Large intestine (tissue), 3 donors: Measurements from ENCODE around the gene LRRC1. TPM values are rescaled to one million over a fixed set of nuclear protein-coding genes. Genes with fewer than 3 reads are reported as not detected.

Experiments used
- DNase-seq, 2 donors: peaks; one replicate each; pipeline versions ENCODE4 v3.0.0 to v3.0.0-alpha.2; 2013
- H3K27ac ChIP-seq: one replicate; pipeline ENCODE4 v1.5.1; 2013; ENCODE audit warnings: low read length
- H3K27me3 ChIP-seq: 2 replicates; pipeline ENCODE4 v1.6.1; 2013; ENCODE audit warnings: low read length; ENCODE audit not compliant: control insufficient read depth, insufficient read depth
- H3K36me3 ChIP-seq: 2 replicates; pipeline ENCODE4 v1.6.1; 2013; ENCODE audit warnings: low read length; ENCODE audit not compliant: control insufficient read depth, insufficient read depth
- H3K4me1 ChIP-seq: one replicate; pipeline ENCODE4 v1.6.1; 2013; ENCODE audit warnings: low read length; ENCODE audit not compliant: control insufficient read depth, insufficient read depth
- H3K4me3 ChIP-seq: one replicate; pipeline ENCODE4 v1.5.1; 2013; ENCODE audit warnings: low read length
- H3K9me3 ChIP-seq: one replicate; pipeline ENCODE4 v1.6.1; 2013; ENCODE audit warnings: mild to moderate bottlenecking, low read depth, low read length, moderate library complexity; ENCODE audit not compliant: control insufficient read depth
- WGBS: methylation state at CpG from one replicate; pipeline ENCODE4 v1.1.5; 2013; ENCODE audit warnings: low lambda C conversion rate; ENCODE audit not compliant: insufficient coverage; 5-methylcytosine and 5-hydroxymethylcytosine counted together
- polyA plus RNA-seq: library from polyadenylated mRNA; unstranded; fragments of 120-200 nt; gene quantifications from one replicate; pipeline ENCODE4 v1.2.1, GENCODE V29; 2013

LRRC1 gene
- polyA plus RNA-seq, 1 donor: 40.6 TPM

GRCh38 chr6:53920881-53921280 is 126.1 kb downstream of the LRRC1 start:
- Histone ChIP-seq H3K4me1 (no peaks in the 10 kb centered on the region), H3K9me3 (no peaks in the 10 kb centered on the region), H3K4me3 (no peak overlapping the region), H3K27ac (no peak overlapping the region), H3K27me3 (no peaks in the 10 kb centered on the region), H3K36me3 (peaks cover 26% of the 10 kb centered on the region)
- 100% methylated on average over 1 of the region's 5 CpGs for WGBS
- no peak for DNase-seq

GRCh38 chr6:53921639-53922038 is 126.8 kb downstream of the LRRC1 start:
- DNase-seq: no peak
- Histone ChIP-seq H3K27ac (no peak overlapping the region), H3K4me1 (no peaks in the 10 kb centered on the region), H3K27me3 (no peaks in the 10 kb centered on the region), H3K9me3 (no peaks in the 10 kb centered on the region), H3K4me3 (no peak overlapping the region), H3K36me3 (peaks cover 26% of the 10 kb centered on the region)
- WGBS: no CpG with 5 or more reads among the region's 2 CpGs

GRCh38 chr6:53922539-53922981 is 127.8 kb downstream of the LRRC1 start:
- no peaks in the 10 kb centered on the region for H3K27me3 ChIP-seq
- no peaks in the 10 kb centered on the region for H3K9me3 ChIP-seq
- H3K4me3 ChIP-seq: no peak overlapping the region
- peaks cover 26% of the 10 kb centered on the region for H3K36me3 ChIP-seq
- peaks cover 8% of the 10 kb centered on the region for H3K4me1 ChIP-seq
- no peak for DNase-seq
- H3K27ac ChIP-seq: no peak overlapping the region
- WGBS: no CpG with 5 or more reads among the region's 14 CpGs

GRCh38 chr6:53924277-53924676 is 129.5 kb downstream of the LRRC1 start:
- Histone ChIP-seq H3K4me3 (no peak overlapping the region), H3K4me1 (peaks cover 17% of the 10 kb centered on the region), H3K9me3 (no peaks in the 10 kb centered on the region), H3K27me3 (no peaks in the 10 kb centered on the region), H3K27ac (no peak overlapping the region), H3K36me3 (peaks cover 26% of the 10 kb centered on the region)
- no CpG with 5 or more reads among the region's 3 CpGs for WGBS
- no peak for DNase-seq

- Histone ChIP-seq H3K27me3 (no peaks in the 10 kb centered on the region), H3K9me3 (no peaks in the 10 kb centered on the region), H3K36me3 (peaks cover 21% of the 10 kb centered on the region), H3K27ac (no peak overlapping the region), H3K4me3 (no peak overlapping the region), H3K4me1 (peaks cover 22% of the 10 kb centered on the region)
- no peak for DNase-seq
- WGBS: no CpG with 5 or more reads among the region's 7 CpGs
Measured at GRCh38 chr6:53924821-53925422, 130.1 kb downstream of the LRRC1 start.

- no peak overlapping the region for H3K27ac ChIP-seq
- WGBS: no CpG with 5 or more reads among the region's 6 CpGs
- no peak for DNase-seq
- no peaks in the 10 kb centered on the region for H3K9me3 ChIP-seq
- H3K27me3 ChIP-seq: no peaks in the 10 kb centered on the region
- peaks cover 15% of the 10 kb centered on the region for H3K36me3 ChIP-seq
- no peak overlapping the region for H3K4me3 ChIP-seq
- peaks cover 26% of the 10 kb centered on the region for H3K4me1 ChIP-seq
Measured at GRCh38 chr6:53925891-53926290, 131.1 kb downstream of the LRRC1 start.

GRCh38 chr6:53926505-53926904 is 131.7 kb downstream of the LRRC1 start:
- Histone ChIP-seq H3K27me3 (no peaks in the 10 kb centered on the region), H3K27ac (peak overlapping the region; percentile 36), H3K36me3 (peaks cover 10% of the 10 kb centered on the region), H3K4me3 (no peak overlapping the region), H3K9me3 (no peaks in the 10 kb centered on the region), H3K4me1 (peaks cover 26% of the 10 kb centered on the region)
- WGBS: no CpG with 5 or more reads among the region's 2 CpGs
- peak; percentile 12 to 20 for DNase-seq

GRCh38 chr6:53928641-53929040 is 133.8 kb downstream of the LRRC1 start:
- WGBS: 17% methylated on average over 1 of the region's 1 CpG
- no peak overlapping the region for H3K4me3 ChIP-seq
- H3K4me1 ChIP-seq: peaks cover 26% of the 10 kb centered on the region
- no peaks in the 10 kb centered on the region for H3K36me3 ChIP-seq
- H3K9me3 ChIP-seq: no peaks in the 10 kb centered on the region
- H3K27me3 ChIP-seq: no peaks in the 10 kb centered on the region
- no peak for DNase-seq
- H3K27ac ChIP-seq: peak overlapping the region; percentile 70

GRCh38 chr6:53929041-53929820 is 134.4 kb downstream of the LRRC1 start:
- DNase-seq: peak; percentile 76 to 91
- Histone ChIP-seq H3K9me3 (no peaks in the 10 kb centered on the region), H3K4me1 (peaks cover 26% of the 10 kb centered on the region), H3K27me3 (no peaks in the 10 kb centered on the region), H3K4me3 (no peak overlapping the region), H3K27ac (peak overlapping the region; percentile 70), H3K36me3 (no peaks in the 10 kb centered on the region)
- no CpG with 5 or more reads among the region's 4 CpGs for WGBS

- no peaks in the 10 kb centered on the region for H3K9me3 ChIP-seq
- 100% methylated on average over 2 of the region's 6 CpGs for WGBS
- peaks cover 26% of the 10 kb centered on the region for H3K4me1 ChIP-seq
- H3K27ac ChIP-seq: peak overlapping the region; percentile 70
- no peak for DNase-seq
- H3K27me3 ChIP-seq: no peaks in the 10 kb centered on the region
- H3K4me3 ChIP-seq: no peak overlapping the region
- H3K36me3 ChIP-seq: no peaks in the 10 kb centered on the region
Measured at GRCh38 chr6:53929821-53930120, 135.0 kb downstream of the LRRC1 start.

- H3K27ac ChIP-seq: peak overlapping the region; percentile 70
- no peaks in the 10 kb centered on the region for H3K27me3 ChIP-seq
- H3K36me3 ChIP-seq: no peaks in the 10 kb centered on the region
- DNase-seq: no peak
- peaks cover 26% of the 10 kb centered on the region for H3K4me1 ChIP-seq
- H3K9me3 ChIP-seq: no peaks in the 10 kb centered on the region
- no peak overlapping the region for H3K4me3 ChIP-seq
- no CpG with 5 or more reads among the region's 1 CpG for WGBS
Measured at GRCh38 chr6:53930330-53930729, 135.5 kb downstream of the LRRC1 start.
